ENCODE data around the gene CROCC2. TPM values are rescaled to one million over a fixed set of nuclear protein-coding genes. Genes with fewer than 3 reads are reported as not detected.
A peak's percentile ranks its signal among the peaks of the same experiment; 100 is the strongest.

Gene CROCC2
- total and polyA plus RNA-seq, 11 donors, result not detected

DNA sequence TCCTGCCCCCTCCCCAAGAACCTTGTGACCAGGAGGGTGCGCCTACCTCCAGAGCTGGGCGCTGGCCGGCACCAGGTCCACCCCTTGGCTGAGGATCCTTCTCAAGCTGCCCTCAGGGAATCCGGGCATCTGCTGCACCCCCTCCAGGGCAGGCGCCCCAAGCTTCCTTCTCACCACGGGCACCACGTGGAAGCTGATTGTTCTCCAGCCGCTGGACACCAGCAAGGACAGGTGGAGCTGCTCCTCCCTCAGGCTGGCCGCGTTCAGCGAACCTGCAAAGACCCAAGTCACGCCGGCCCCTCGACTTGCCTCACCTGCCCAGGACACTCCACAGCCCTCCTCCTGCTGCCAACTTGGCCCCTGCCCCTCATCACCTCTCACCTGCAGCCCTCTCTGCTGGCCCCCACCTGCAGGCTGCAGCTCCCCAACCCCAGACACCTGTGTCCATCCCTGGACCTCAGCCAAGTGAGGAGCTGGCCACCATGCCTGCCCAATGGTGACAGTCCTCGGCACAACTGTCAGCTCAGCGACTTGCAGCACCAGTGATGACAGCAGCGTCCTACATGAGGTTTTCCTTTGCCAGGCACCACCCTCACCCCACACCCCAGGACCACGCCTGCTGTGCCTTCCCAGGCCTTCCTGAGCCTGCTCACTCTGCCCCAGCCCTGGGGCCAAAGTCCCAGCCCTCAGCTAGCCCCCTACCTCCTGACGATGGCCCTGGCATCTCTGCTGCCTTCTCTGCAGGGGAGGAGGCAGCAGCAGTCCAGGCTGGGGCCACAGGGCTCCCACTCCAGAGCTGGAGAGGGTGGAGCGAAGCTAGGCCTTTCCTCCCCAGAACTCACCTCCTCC is 14.4 kb upstream of the CROCC2 start:
- WGBS, 4 donors, result 78 to 84% (median 83%) methylated on average over 19 to 20 of the region's 20 CpGs
- H3K27ac ChIP-seq, result no peak overlapping the region
- DNase-seq (peak in 1 of 5 donors; percentile 21), ATAC-seq (no peak)
- no peaks in the 10 kb centered on the region for H3K9me3 ChIP-seq
- no peak for TF ChIP-seq POLR2A (IDR thresholded peaks at IDR 0.05)
- TF ChIP-seq, protein P1, sequence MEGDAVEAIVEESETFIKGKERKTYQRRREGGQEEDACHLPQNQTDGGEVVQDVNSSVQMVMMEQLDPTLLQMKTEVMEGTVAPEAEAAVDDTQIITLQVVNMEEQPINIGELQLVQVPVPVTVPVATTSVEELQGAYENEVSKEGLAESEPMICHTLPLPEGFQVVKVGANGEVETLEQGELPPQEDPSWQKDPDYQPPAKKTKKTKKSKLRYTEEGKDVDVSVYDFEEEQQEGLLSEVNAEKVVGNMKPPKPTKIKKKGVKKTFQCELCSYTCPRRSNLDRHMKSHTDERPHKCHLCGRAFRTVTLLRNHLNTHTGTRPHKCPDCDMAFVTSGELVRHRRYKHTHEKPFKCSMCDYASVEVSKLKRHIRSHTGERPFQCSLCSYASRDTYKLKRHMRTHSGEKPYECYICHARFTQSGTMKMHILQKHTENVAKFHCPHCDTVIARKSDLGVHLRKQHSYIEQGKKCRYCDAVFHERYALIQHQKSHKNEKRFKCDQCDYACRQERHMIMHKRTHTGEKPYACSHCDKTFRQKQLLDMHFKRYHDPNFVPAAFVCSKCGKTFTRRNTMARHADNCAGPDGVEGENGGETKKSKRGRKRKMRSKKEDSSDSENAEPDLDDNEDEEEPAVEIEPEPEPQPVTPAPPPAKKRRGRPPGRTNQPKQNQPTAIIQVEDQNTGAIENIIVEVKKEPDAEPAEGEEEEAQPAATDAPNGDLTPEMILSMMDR (IDR thresholded peaks at IDR 0.05), result no peak
- no peaks in the 10 kb centered on the region for H3K36me3 ChIP-seq
- no peaks in the 10 kb centered on the region for H3K27me3 ChIP-seq
- H3K4me3 ChIP-seq, result no peak overlapping the region
- intact Hi-C loops (cut with DNase I), result no loop called here
- peaks cover 0 to 7% (median 0%) of the 10 kb centered on the region in 12 donors for H3K4me1 ChIP-seq

DNA sequence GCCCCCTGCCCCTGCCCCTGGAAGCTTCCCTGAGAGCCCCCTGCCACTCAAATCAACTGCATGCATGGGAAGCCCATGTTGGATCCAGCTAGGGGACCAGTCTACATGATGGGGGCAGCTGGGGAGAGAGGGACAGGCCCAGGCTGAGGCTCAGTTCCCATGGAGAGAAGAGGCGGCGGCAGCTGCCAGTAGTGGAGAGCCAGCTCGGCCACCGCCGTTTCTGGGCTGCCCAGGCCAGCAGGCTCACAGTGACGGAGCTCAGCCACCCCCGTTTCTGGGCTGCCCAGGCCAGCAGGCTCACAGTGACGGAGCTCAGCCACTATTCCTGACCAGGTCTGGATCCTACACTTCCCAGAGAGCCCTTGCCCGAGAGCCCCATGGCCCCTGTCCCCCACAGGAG is 13.8 kb upstream of the CROCC2 start:
- peaks cover 0 to 7% (median 0%) of the 10 kb centered on the region in 12 donors for H3K4me1 ChIP-seq
- DNase-seq (peak in 1 of 5 donors; percentile 19), ATAC-seq (no peak)
- TF ChIP-seq, protein P1 (IDR thresholded peaks at IDR 0.05), result no peak
- TF ChIP-seq POLR2A (IDR thresholded peaks at IDR 0.05), result no peak
- H3K4me3 ChIP-seq, result no peak overlapping the region
- 79 to 86% (median 80%) methylated on average over 6 to 9 of the region's 9 CpGs for WGBS, 4 donors
- intact Hi-C loops (cut with DNase I), result no loop called here
- no peaks in the 10 kb centered on the region for H3K9me3 ChIP-seq
- H3K36me3 ChIP-seq, result no peaks in the 10 kb centered on the region
- H3K27ac ChIP-seq, result no peak overlapping the region
- no peaks in the 10 kb centered on the region for H3K27me3 ChIP-seq

DNA sequence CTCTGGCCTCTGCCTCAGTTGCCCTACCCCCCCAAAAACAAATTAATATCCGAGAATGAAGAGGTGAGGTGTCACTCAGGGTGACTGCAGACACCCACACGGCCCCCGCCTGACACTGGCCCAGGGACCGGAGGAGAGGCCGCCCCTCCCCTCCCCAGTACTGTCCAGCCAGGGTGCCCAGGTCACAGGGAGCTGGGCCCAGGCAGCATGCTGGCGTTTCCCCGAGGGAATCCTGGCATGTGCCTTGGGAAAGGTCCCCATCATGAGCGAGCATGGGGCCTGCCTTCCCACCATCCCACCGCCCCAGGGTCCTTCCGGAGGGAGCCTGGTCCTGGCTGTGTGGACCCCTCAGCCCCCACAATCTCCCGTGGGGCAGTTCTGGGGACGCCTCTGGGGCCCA is 13.2 kb upstream of the CROCC2 start:
- no peaks in the 10 kb centered on the region for H3K36me3 ChIP-seq
- DNase-seq (no peak), ATAC-seq (no peak)
- no peak overlapping the region for H3K4me3 ChIP-seq
- peaks cover 0 to 11% (median 3%) of the 10 kb centered on the region in 12 donors for H3K4me1 ChIP-seq
- H3K27ac ChIP-seq, result no peak overlapping the region
- intact Hi-C loops (cut with DNase I), result no loop called here
- 84 to 100% (median 89%) methylated on average over 1 to 12 of the region's 12 CpGs for WGBS, 4 donors
- H3K9me3 ChIP-seq, result no peaks in the 10 kb centered on the region
- no peak for TF ChIP-seq POLR2A (IDR thresholded peaks at IDR 0.05)
- TF ChIP-seq, protein P1 (IDR thresholded peaks at IDR 0.05), result no peak
- H3K27me3 ChIP-seq, result no peaks in the 10 kb centered on the region

DNA sequence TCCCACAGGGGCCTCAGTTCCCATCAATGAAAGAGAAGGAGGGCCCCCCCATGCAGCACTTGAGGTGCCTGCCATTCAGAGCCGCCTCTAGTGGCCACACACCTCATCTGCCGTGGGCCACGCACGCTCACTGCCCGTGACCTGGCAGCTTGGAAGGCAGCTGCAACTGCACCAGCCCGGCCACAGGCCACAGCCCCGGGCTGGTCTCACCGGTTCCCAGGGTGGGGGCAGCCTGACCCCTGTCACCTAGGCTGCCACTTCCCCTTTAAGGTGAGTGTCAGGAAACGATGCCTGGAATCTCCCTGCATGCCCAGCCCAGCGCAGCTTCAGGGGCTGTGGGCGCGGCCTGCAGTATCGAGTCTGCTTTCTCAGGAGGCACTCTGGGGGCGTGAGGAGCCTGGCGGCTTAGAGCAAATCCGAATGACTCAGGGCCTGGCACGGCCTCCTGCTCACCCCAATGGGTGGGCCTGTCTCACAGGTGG is 12.7 kb upstream of the CROCC2 start:
- no peak overlapping the region for H3K4me3 ChIP-seq
- H3K27me3 ChIP-seq, result no peaks in the 10 kb centered on the region

More for the DNA sequence above, 12.7 kb upstream of the CROCC2 start:
- TF ChIP-seq, protein P1 (IDR thresholded peaks at IDR 0.05), result no peak
- no peak for TF ChIP-seq POLR2A (IDR thresholded peaks at IDR 0.05)
- ATAC-seq (no peak), DNase-seq (peak in 1 of 5 donors; percentile 10)
- intact Hi-C loops (cut with DNase I), result no loop called here
- WGBS, 4 donors, result 44 to 75% (median 56%) methylated on average over 5 to 17 of the region's 17 CpGs
- H3K36me3 ChIP-seq, result no peaks in the 10 kb centered on the region
- H3K4me1 ChIP-seq, result peaks cover 0 to 15% (median 8%) of the 10 kb centered on the region in 12 donors
- H3K9me3 ChIP-seq, result no peaks in the 10 kb centered on the region
- no peak overlapping the region for H3K27ac ChIP-seq

Data from heart left ventricle (tissue), 16 donors.